Measurements from ENCODE around the gene UBE4B. TPM values are rescaled to one million over a fixed set of nuclear protein-coding genes. Genes with fewer than 3 reads are reported as not detected.

The UBE4B gene
- total RNA-seq, 1 donor from 2014 or later: 47.1 TPM

DNA sequence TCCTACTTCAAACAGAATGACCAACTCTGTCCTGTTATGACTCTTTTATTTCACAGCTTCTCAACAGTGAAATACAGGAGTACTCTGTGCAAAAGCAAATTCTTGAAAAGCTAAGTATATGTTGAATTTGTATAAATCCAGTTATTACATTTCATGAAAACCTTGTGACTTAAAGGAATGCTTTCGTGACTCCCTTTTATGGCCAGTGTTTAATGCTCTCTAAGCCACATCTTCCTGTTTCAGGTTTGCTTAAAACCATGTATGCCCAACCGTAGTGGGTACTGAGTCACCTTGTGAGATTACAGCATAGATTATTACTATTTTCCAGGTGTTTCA is 137.4 kb downstream of the UBE4B start:
- no peak for TF ChIP-seq CTCF (IDR thresholded peaks at IDR 0.05; ENCODE audit: insufficient read depth, low read length, poor library complexity, severe bottlenecking)
- Histone ChIP-seq H3K4me3 (ENCODE audit: low read depth, low read length) (no peak overlapping the region), H3K27me3 (ENCODE audit: control insufficient read depth, insufficient read depth, low read length) (no peaks in the 10 kb centered on the region), H3K36me3 (ENCODE audit: control insufficient read depth, insufficient read depth, low read length) (no peaks in the 10 kb centered on the region)
- DNase-seq (ENCODE audit: low read depth): peak; percentile 10

- H3K27me3 ChIP-seq (ENCODE audit: control insufficient read depth, insufficient read depth, low read length): no peaks in the 10 kb centered on the region
- no peak for TF ChIP-seq CTCF (IDR thresholded peaks at IDR 0.05; ENCODE audit: insufficient read depth, low read length, poor library complexity, severe bottlenecking)
- no peak overlapping the region for H3K4me3 ChIP-seq (ENCODE audit: low read depth, low read length)
- DNase-seq (ENCODE audit: low read depth): no peak
- no peaks in the 10 kb centered on the region for H3K36me3 ChIP-seq (ENCODE audit: control insufficient read depth, insufficient read depth, low read length)
Observed at GRCh38 chr1:10171105-10171767, 138.5 kb downstream of the UBE4B start.

GRCh38 chr1:10171995-10172669 is 139.4 kb downstream of the UBE4B start:
- DNase-seq (ENCODE audit: low read depth): no peak
- H3K4me3 ChIP-seq (ENCODE audit: low read depth, low read length): no peak overlapping the region
- no peaks in the 10 kb centered on the region for H3K36me3 ChIP-seq (ENCODE audit: control insufficient read depth, insufficient read depth, low read length)
- no peaks in the 10 kb centered on the region for H3K27me3 ChIP-seq (ENCODE audit: control insufficient read depth, insufficient read depth, low read length)
- no peak for TF ChIP-seq CTCF (IDR thresholded peaks at IDR 0.05; ENCODE audit: insufficient read depth, low read length, poor library complexity, severe bottlenecking)

DNA sequence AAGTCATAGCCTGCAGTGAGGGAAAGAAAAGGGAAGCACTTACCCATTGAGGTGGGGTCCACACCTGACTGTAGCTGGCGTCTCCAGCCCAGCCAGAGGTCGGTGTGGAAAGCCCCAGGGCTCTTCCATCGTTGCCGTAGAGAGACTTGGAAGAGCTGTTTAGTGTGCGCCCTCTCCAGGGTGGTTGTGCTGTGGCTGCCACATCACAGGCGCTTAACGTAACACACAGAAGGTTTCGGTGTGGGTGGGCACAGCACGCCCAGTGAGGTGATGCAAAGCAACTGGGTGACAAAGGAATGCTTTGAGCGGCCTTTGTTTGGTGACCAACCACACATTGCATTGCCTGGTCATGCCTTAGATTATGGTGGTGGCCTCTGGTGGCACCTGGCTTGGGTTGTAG is 140.8 kb downstream of the UBE4B start:
- no peak for DNase-seq (ENCODE audit: low read depth)
- H3K36me3 ChIP-seq (ENCODE audit: control insufficient read depth, insufficient read depth, low read length): no peaks in the 10 kb centered on the region
- no peak for TF ChIP-seq CTCF (IDR thresholded peaks at IDR 0.05; ENCODE audit: insufficient read depth, low read length, poor library complexity, severe bottlenecking)
- H3K27me3 ChIP-seq (ENCODE audit: control insufficient read depth, insufficient read depth, low read length): no peaks in the 10 kb centered on the region
- no peak overlapping the region for H3K4me3 ChIP-seq (ENCODE audit: low read depth, low read length)

DNA sequence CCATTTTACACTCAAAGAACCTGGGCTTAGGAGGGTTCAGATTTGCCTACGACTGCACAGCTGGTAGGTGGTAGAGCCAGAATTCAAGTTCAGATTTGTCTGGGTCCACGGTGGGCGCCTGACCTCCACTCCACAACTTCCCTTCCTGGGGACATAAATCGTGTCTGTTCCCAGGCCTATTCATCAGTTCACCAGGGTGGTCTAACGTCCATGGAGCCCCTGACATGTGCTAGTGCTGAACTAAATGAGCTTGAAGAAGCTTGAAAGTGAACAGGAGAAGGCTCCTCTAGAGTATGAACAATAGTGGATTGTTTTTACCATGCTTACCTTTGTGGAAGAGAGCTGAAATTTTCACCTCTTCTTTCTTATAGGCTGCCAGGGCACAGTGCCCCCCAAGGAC is 145.1 kb downstream of the UBE4B start:
- no peak overlapping the region for H3K4me3 ChIP-seq (ENCODE audit: low read depth, low read length)
- no peaks in the 10 kb centered on the region for H3K36me3 ChIP-seq (ENCODE audit: control insufficient read depth, insufficient read depth, low read length)
- no peak for DNase-seq (ENCODE audit: low read depth)
- no peaks in the 10 kb centered on the region for H3K27me3 ChIP-seq (ENCODE audit: control insufficient read depth, insufficient read depth, low read length)
- TF ChIP-seq CTCF (IDR thresholded peaks at IDR 0.05; ENCODE audit: insufficient read depth, low read length, poor library complexity, severe bottlenecking): no peak
